ENCODE data around the gene SLC12A3.

SLC12A3 gene, protein sequence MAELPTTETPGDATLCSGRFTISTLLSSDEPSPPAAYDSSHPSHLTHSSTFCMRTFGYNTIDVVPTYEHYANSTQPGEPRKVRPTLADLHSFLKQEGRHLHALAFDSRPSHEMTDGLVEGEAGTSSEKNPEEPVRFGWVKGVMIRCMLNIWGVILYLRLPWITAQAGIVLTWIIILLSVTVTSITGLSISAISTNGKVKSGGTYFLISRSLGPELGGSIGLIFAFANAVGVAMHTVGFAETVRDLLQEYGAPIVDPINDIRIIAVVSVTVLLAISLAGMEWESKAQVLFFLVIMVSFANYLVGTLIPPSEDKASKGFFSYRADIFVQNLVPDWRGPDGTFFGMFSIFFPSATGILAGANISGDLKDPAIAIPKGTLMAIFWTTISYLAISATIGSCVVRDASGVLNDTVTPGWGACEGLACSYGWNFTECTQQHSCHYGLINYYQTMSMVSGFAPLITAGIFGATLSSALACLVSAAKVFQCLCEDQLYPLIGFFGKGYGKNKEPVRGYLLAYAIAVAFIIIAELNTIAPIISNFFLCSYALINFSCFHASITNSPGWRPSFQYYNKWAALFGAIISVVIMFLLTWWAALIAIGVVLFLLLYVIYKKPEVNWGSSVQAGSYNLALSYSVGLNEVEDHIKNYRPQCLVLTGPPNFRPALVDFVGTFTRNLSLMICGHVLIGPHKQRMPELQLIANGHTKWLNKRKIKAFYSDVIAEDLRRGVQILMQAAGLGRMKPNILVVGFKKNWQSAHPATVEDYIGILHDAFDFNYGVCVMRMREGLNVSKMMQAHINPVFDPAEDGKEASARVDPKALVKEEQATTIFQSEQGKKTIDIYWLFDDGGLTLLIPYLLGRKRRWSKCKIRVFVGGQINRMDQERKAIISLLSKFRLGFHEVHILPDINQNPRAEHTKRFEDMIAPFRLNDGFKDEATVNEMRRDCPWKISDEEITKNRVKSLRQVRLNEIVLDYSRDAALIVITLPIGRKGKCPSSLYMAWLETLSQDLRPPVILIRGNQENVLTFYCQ

DNA sequence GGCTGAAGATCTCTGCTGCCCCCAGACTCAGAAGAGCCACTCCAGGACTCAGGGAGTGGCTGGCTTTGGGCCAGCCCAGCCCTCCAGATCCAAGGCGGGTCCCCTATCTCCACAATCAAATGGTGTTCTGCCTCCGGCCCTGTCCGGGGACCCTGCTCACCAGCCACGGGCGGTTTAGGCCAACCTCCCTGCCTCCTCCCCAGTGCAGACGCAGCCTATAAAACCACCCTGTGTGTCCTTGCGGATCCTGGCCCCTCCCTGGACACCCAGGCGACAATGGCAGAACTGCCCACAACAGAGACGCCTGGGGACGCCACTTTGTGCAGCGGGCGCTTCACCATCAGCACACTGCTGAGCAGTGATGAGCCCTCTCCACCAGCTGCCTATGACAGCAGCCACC, at the start of gene SLC12A3:
Gene SLC12A3 (plus strand): TSS at position 248 of the 400 bp plus-strand sequence. CDS start 29 bp downstream, at position 277.
- no peak for DNase-seq

DNA sequence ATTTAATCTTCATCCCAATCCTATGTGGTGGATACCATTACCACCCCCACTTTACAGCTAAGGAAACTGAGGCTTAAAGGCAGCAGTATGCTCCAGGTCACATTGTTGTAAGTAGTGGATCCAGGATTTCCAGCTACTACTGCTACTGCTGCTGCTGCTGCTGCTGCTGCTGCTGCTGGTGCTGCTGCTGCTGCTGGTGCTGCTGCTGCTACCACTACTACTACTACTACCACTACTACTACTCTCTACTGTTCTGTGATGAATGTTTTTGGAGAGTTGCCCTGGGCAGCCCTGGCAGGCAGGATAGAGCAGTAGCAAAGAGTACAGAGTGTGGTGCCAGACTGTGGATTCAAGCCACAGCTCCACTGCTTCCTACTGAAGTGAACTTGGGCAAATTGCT, 49.3 kb upstream of the SLC12A3 start:
- no peak for DNase-seq

DNA sequence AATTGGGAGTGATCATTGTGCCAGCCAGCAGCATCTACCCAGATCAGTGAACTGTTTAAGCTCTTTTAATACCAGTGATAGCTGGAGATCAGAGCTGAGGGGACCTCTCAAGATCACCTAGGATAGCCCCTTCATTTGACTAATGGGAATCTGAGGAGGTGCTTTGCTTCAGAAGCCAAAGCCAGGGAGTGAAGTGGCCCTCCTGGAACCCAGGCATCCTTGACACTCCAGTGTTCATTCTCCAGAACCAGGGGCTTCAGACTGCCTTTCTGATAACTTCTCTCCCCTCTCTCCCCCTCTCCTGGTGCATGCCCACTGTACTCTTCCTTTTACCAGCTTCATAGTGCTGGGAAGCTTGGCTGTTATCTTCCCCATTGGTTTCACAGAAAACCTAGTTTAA, 48.0 kb upstream of the SLC12A3 start:
- no peak for DNase-seq

DNA sequence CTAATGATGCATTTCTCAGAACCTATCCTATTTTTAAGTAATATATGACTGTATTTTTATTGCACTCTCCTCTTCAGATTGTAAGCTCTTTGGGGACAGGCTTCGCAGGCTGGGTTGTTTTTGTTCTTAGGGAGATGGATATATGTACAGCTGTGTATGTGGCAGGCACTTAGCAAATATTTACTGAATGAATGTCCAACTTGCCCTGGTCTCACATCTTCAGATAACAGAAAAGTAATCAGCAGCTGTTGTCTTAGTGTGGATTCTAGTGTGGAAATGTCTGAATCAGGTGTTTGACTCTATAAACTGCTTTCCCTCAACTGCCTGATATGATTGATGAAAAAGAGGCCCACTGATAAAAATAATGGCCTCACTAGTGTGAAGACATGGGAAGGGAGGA, 47.1 kb upstream of the SLC12A3 start:
- no peak for DNase-seq

DNA sequence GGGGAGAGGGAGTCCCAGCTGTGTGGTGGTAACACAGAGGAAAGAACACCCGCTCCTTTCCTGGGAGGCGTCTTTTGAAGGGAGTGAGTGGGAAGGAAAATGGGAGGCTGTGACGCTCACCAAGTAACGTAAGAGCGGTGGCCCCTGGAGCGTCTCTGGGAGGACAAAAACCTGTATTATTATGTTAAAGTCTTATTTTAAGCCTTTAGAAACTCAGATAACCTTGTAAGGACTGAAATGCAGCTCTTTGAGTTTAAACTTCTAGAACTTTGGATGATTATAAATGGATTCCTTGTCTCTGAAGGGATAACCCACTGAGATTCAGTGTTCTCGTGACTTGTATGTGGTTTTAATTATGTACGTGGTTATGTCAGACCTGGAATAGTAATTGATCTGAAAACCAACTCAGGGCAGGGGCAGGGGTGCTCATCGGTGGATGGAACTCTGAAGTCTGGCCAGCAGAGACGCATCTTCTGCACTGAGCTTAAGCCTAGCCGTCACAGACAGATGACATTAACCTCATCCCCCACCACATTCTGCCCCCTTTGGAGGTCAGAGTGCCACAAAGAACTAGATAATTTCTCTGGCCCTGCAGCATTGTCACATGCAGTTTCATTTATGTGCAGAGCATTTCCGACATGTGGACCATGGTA, 41.8 kb upstream of the SLC12A3 start:
- no peak for DNase-seq

DNA sequence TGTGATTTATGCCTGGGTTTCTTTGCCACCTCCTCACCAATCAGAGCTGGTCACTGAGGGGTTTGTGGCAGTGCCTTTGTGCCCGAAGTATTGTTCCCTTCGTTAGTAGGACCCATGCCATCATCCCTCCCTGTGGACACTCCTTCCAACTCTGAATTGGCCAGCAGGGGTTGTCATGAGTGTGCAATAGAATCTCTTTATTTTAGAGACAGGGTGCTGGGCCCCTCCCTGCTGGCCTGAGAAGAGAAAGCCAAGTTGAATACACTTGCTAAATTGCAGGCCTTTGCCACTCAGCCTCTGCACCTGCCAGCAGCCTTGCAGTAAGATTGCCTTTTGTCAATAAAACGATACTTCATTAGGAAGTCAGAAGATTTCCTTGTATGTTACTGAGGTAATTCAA, 40.7 kb upstream of the SLC12A3 start:
- no peak for DNase-seq

DNA sequence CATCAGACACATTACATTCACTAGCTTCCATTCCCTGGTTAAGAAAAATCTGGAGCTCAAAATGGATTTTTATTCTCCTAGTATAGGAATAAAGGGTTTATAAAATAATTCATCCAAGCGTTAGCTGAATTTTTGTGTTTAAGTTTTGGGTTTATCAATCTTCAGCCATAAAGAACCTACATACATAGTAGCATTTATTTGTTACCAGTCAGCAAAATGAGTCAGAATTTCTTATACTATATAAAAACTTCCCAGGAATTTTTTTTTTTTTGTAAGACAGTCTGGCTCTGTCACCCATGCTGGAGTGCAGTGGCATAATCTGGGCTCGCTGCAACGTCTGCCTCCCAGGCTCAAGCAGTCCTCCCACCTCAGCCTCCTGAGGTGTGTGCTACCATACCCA, 40.2 kb upstream of the SLC12A3 start:
- DNase-seq, result no peak

DNA sequence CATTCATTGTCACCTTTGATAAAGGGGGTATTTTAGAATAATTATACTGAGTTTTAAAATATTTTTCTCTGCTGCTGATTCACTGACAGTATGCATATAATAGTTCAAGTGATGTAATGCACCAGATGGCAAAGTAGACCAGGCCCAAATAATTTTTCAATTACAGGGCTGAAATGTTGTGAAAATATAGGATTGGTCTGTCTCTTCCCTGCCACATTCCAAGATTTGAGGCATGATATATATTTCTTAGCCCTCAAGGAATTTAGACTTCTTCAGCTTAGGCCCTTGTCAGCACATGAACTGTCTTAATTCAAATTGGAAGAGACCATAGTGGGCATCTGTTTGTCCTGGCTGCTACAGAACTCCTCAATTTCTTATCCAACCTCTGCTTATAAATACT, 39.2 kb upstream of the SLC12A3 start:
- DNase-seq, result no peak

DNA sequence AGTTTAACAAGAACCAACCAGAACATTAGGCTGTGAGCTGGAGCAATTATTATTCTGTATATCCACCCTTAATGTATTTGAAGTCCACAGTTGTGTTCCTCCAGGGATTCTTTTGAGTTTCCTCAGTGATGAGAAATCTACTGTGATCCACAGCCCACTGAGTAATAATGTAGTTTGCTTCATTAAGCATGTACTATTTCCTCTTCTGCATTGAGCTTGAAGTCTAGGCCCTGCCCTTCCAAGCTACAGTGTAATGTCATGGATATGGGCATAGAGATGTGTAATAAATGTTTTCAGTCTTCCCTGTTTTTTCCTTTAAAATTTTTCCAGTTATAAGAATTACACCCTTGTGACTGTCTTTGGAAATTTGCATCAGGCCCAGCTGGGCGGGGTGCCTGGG, 36.4 kb upstream of the SLC12A3 start:
- DNase-seq, result no peak

DNA sequence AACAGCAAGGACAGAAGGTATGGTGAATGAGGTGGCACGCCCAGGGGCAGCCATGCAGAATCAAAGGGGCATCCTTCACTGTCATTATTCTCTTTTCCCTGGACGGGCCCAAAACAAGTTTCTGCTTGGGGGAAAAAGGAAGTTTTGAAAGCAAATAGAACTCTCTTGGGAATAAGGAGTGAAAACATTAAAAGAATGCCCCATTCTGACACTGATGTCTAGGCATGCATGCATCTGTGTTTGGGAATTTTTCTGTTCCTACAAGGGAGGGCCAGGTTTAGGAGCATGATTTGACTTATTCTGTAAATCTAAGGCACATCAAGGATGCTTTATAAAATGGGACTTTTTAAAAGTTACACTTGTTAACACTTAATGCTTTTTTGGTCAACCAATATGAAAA, 34.3 kb upstream of the SLC12A3 start:
- DNase-seq, result no peak

DNA sequence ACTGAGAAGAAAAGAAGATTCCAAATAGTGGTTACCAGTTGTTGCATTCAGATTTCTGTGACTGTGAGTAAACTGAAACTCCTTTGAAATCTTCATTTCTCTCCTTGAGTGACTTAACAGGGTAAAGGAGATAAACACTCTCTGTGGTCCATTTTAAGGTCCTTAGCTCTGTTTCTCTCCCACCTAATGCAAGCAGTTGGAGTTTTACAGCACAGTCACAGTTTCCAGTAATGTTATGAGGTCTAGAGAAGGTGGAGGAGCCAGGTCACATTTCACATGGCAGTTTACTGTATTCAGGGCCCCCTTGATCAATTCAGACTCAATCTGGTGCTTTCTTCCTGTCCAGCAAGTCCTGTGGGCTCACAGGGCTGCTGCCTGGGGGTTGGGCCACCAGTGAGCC, 32.2 kb upstream of the SLC12A3 start:
- DNase-seq, result no peak

DNA sequence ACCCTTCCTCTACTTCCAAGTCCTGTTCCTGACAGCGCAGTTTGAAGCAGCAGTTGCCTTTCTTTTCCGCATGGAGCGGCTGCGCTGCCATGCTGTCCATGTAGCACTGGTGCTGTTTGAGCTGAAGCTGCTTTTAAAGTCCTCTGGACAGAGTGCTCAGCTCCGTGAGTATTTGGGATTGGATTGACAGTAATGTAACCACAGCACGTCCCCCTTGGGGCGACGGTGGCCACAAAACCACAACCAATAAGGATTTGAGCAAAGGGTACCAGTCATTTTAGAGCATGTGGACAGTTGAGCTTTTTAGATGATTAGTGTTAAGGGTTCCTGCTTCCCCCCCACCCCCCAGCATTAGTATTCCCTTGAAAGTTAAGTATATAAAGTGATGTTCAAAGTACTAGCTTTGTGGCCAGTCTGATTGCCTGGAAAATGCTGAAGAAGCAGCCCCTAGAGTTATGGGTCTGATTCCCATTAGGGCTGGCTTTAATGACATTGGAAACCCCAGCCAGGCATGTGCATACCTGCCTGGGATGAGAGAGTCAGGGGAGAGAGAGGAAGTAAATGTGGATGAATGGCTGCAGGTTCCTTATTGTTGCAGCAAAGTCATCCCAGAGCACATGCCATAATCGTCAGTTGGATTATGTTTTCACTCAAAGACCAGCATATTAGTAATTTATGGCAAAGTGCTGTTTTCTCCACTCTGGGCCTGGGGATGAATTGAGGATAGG, 31.6 kb upstream of the SLC12A3 start:
- DNase-seq, result no peak

DNA sequence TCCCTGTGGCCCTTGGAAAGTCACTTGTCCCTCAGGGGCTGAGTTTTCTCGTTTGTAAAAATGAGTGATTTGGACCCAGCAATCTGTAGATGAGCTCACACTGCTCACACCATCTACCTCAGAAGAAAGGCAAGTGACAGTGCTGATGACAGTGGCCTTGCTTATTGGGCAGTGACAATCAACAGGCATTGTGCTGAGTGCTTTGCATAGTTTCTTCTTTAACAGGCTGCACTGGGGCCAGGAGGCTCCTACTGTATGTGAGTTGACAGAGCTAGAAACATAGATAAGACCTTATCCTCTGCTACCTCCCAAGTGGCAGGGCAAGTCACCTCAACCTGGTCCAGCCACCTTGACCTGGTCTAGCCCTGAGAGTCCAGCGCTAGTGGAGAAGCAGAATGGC, 29.7 kb upstream of the SLC12A3 start:
- DNase-seq, result no peak

DNA sequence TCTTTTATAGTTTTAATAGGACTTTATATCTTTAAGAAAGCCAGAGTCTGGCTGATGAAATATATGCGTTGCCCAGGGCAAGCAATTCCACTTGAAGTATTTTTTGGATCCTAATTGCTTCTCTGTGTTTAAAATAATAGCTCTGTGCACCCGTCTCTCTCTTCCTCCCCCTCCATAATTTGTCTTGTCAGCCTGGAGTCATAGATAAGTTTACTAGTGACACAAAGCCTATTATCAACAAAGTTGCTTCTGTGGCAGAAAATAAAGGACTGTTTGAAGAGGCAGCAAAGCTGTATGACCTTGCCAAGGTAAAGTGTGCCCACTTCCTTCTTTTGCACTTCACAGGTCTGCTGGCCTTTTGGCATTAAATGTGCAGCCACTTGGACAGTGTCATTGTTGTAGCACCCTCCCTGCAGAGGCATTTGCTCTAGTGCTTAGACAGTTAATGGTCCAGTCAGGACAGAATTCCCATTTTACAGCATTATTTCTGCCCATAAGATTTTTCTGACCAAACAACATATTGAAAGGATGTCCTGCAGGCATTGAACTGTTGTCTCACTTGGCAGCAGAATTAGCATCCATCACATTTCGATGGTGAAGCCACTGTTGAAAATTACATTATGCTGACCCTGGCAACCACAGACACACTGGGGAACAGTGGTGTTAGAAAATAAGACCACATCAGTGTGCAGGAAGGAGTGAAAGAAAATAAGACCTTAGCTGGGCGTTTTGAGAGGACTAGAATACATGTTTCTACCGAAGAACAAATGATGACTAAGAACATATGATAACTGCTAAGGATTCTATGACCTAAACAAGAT, 28.4 kb upstream of the SLC12A3 start:
- no peak for DNase-seq

DNA sequence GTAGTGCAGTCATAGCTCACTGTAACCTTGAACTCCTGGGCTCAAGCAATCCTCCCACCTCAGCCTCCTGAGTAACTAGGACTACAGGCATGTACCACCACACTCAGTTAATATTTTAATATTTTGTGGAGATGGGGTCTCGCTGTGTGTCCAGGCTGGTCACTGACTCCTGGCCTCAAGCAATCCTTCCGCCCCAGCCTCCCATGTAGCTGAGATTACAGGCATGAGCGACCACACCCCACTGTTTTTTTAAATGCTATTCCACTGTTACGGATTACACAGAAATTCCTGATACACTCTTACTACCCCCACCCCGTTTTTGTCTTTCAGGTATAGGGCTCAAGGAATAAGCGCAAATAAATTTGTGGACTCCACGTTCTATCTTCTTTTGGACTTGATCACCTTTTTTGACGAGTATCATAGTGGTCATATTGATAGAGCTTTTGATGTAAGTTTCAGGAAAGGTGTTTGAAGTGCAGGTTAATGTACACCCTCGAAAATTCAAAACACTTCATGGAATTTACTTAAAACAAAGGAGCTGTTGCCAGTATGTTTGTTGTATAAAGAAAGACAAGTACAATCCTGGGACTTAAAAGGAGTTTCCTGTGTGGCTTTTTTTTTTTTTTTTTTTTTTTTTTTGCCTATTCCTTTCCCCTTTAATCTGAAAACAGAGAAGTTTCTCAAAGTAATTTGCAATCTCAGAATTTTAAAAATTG, 26.2 kb upstream of the SLC12A3 start:
- no peak for DNase-seq

DNA sequence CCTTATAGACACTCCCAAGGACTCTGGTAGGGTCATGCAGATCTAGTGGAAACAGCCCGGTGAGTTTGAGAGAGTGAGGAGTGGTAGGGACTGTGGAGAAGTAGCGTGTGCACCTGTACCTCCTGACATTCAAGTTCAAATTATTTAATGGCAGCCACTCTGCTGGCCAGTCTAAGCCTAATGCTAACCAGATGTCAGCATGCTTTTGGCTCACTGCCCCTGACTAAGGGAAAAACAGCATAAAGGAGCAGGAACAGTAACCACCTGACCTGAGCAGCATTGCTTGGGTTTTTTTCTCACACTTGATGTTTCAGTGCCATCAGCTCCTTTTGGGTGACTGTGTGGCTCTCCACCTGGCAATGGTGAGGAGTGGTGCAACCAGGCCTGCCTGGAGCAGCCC, 23.8 kb upstream of the SLC12A3 start:
- DNase-seq, result no peak

DNA sequence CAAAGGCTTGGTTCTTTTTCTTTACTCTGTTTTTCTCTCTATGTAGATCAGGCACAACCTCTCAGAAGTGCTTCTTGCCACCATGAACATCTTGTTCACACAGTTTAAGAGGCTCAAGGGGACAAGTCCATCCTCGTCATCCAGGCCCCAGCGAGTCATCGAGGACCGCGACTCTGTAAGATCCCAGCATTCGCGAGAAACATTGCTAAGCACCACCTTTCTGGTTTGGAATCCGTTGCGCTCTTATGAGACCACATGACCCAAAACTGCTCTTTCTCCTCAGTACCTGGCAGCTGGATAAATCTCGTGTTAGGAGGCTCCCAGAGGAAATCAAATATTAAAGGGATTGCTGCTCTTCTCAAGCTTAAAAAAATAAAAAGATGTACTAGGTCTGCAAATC, 23.3 kb upstream of the SLC12A3 start:
- no peak for DNase-seq

DNA sequence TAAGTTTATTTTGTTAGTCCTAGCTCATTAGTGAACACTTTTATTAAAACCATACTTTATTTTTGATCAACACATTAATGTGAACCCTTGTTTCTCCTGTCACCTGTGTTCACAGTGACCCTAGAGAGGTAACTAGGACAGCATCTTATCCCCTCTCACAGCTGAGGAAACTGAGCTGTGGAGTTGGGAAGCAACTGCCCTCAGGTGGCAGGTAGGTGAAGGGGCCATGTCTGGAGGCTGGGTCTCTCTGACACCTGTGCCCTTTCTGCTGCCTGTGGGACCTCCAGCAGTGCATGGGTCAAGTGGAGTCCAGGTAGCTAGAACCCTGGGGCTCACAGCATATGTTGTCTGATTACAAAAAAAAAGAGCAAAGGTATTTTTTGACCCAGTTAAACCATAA, 22.9 kb upstream of the SLC12A3 start:
- no peak for DNase-seq

DNA sequence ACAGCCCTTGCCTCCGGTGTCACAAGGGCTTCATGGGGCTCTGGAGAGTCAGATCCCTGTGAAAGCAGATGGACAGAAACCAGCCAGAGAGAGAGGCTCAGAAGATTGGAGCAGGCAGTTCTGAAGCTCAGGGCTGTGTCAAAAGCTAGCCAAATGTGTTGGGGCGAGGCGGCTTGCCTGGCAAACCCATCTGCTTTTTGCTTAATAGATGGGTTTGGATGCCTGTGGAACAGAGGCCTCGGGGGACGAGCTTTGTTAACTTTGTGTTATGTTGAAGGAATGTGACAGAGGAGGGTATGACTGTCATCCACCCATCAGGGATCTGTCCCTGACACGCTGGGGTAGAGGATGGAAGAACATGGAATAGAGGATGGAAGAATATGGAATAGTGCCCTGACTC, 21.0 kb upstream of the SLC12A3 start:
- no peak for DNase-seq

DNA sequence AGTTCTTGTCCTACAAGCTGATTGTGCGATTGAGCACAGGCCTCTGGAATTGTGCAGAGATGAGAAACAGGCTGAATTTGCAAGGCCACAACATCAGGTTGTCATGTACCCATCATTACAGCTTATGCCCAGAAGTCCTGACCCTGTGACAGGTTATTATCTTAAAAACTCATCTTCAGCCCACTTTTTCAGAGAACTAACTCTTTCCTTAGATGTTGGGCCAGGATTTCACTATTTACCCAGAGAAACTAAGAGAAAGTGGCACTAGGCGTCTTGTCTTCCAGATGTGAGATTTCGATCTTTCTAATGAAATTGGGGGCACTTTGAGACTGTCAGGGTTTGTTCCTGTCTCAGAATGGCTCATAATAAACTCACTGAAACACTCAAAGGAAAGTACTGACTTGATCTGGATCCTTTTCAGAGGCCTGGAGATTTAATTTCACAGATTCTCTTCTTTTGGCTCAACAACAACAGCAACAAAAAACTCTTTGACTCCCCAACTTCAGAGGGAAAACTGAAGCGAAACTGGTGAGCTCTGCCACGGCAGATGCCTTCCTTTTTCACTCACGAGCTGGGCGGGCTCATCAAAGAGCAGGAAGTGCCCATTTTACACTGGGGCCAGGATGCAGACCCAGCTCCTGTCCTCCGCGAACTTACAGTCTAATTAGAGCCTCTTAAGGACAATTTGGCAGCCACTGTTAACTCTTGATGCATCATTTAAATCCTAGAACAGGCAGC, 17.7 kb upstream of the SLC12A3 start:
- peak; percentile 15 for DNase-seq

All from CD4-positive, alpha-beta T cell treated with Interleukin-4 for 4 hours (primary cell).